Loucy (cell line): ENCODE results near the gene MAP4K2.

ENCODE experiments used
- H2AFZ ChIP-seq: fragments of 200-600 bp; sonication (generic); 2 replicates; pipeline ENCODE4 v1.6.0; 2016; ENCODE audit warnings: antibody characterized with exemption, mild to moderate bottlenecking, low read length, moderate library complexity
- H3F3A ChIP-seq: fragments of 200-600 bp; 2 replicates; pipeline ENCODE4 v1.6.0; 2016; ENCODE audit warnings: antibody characterized with exemption, low read depth, mild to moderate bottlenecking
- H3K27me3 ChIP-seq: fragments of 200-600 bp; sonication (generic); 2 replicates; pipeline ENCODE4 v1.6.1; 2014; ENCODE audit warnings: low read length, mild to moderate bottlenecking; ENCODE audit not compliant: insufficient read depth, poor library complexity, severe bottlenecking
- H3K36me3 ChIP-seq: fragments of 200-600 bp; sonication (generic); 2 replicates; pipeline ENCODE4 v1.6.1; 2016; ENCODE audit warnings: low read length; ENCODE audit not compliant: insufficient read depth
- H3K4me1 ChIP-seq: fragments of 200-600 bp; sonication (generic); 2 replicates; pipeline ENCODE4 v1.5.1; 2014; ENCODE audit warnings: low read length, mild to moderate bottlenecking; ENCODE audit not compliant: insufficient read depth, poor library complexity, severe bottlenecking
- H3K4me2 ChIP-seq: fragments of 200-600 bp; sonication (generic); 2 replicates; pipeline ENCODE4 v1.6.0; 2014; ENCODE audit warnings: antibody characterized with exemption, low read length, low read depth, mild to moderate bottlenecking; ENCODE audit not compliant: poor library complexity, severe bottlenecking
- H3K4me3 ChIP-seq: fragments of 200-600 bp; sonication (generic); 2 replicates; pipeline ENCODE4 v1.5.1; 2014; ENCODE audit warnings: low read length, mild to moderate bottlenecking, mixed read lengths; ENCODE audit not compliant: poor library complexity, severe bottlenecking
- H3K79me2 ChIP-seq: fragments of 200-600 bp; sonication (generic); 2 replicates; pipeline ENCODE4 v1.6.1; 2014; ENCODE audit warnings: low read length; ENCODE audit not compliant: insufficient read depth
- H3K9ac ChIP-seq: fragments of 200-600 bp; sonication (generic); 2 replicates; pipeline ENCODE4 v1.6.0; 2014; ENCODE audit warnings: mild to moderate bottlenecking, low read depth, low read length, moderate library complexity; ENCODE audit not compliant: poor library complexity, severe bottlenecking
- H3K9me2 ChIP-seq: fragments of 200-600 bp; sonication (generic); replicated peaks from 2 replicates; pipeline ENCODE4 v1.6.1; 2016; ENCODE audit warnings: low read depth, low read length, mixed read lengths
- H3K9me3 ChIP-seq: fragments of 200-600 bp; sonication (generic); 2 replicates; pipeline ENCODE4 v1.6.1; 2014; ENCODE audit warnings: mild to moderate bottlenecking, antibody characterized with exemption, low read length, low read depth; ENCODE audit not compliant: insufficient read depth
- H4K20me1 ChIP-seq: fragments of 200-600 bp; sonication (generic); 2 replicates; pipeline ENCODE4 v1.6.0; 2014; ENCODE audit warnings: antibody characterized with exemption, low read length, mild to moderate bottlenecking; ENCODE audit not compliant: insufficient read depth, poor library complexity, severe bottlenecking
- CTCF ChIP-seq: fragments of 200-600 bp; sonication (generic); conservative IDR thresholded peaks from 2 replicates; pipeline ENCODE4 v1.5.1; 2014; ENCODE audit warnings: mild to moderate bottlenecking, antibody characterized with exemption, low read length
- EZH2phosphoT487 ChIP-seq: fragments of 200-600 bp; IDR thresholded peaks from 2 replicates; pipeline ENCODE4 v1.6.1; 2018; ENCODE audit warnings: antibody characterized with exemption, mild to moderate bottlenecking, moderate library complexity, borderline replicate concordance

The MAP4K2 gene

DNA sequence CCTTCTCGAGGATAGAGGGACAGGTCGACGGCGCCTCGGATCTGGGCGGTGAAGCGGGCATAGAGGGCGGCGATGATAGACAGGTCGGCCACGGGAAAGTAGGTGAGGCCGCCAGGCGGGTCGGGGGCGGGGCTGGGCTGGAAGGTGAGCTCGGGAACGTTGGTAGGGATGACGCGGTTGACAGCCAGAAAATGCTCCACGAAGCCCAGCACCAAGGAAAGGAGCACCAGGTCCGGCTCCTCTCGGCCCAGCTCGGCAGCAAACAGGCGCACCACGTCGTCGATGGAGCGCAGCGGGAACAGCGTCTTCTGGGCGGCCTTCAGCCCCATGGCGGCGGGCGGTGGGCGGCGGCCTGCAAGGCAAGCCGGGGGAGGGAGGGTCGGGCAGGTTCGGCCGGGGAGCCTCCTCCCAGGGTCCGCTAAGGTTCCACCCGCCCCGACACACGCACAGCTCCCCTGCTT lies 6.8 kb upstream of the MAP4K2 start:
- H3K27me3 ChIP-seq, result no peaks in the 10 kb centered on the region
- H3K36me3 ChIP-seq, result no peaks in the 10 kb centered on the region
- peaks cover 13% of the 10 kb centered on the region for H3K4me1 ChIP-seq
- H2AFZ ChIP-seq, result peak overlapping the region; percentile 94
- no peaks in the 10 kb centered on the region for H3F3A ChIP-seq
- H3K79me2 ChIP-seq, result peaks cover 8% of the 10 kb centered on the region
- no peak for TF ChIP-seq EZH2phosphoT487
- peak overlapping the region; percentile 85 for H3K9ac ChIP-seq
- H4K20me1 ChIP-seq, result peaks cover 8% of the 10 kb centered on the region
- H3K9me2 ChIP-seq, result no peaks in the 10 kb centered on the region
- peak overlapping the region; percentile 96 for H3K4me2 ChIP-seq
- no peaks in the 10 kb centered on the region for H3K9me3 ChIP-seq
- H3K4me3 ChIP-seq, result peak overlapping the region; percentile 94

GRCh38 chr11:64805481-64805880 lies 2.5 kb upstream of the MAP4K2 start:
- Histone ChIP-seq H3K27me3 (no peaks in the 10 kb centered on the region), H3F3A (no peaks in the 10 kb centered on the region), H3K9me2 (no peaks in the 10 kb centered on the region), H4K20me1 (peaks cover 8% of the 10 kb centered on the region), H3K4me3 (no peak overlapping the region), H3K79me2 (peaks cover 8% of the 10 kb centered on the region), H2AFZ (no peak overlapping the region), H3K36me3 (no peaks in the 10 kb centered on the region), H3K4me2 (no peak overlapping the region), H3K4me1 (peaks cover 26% of the 10 kb centered on the region), H3K9me3 (no peaks in the 10 kb centered on the region), H3K9ac (no peak overlapping the region)
- TF ChIP-seq CTCF, result no peak
- TF ChIP-seq EZH2phosphoT487, result no peak

DNA sequence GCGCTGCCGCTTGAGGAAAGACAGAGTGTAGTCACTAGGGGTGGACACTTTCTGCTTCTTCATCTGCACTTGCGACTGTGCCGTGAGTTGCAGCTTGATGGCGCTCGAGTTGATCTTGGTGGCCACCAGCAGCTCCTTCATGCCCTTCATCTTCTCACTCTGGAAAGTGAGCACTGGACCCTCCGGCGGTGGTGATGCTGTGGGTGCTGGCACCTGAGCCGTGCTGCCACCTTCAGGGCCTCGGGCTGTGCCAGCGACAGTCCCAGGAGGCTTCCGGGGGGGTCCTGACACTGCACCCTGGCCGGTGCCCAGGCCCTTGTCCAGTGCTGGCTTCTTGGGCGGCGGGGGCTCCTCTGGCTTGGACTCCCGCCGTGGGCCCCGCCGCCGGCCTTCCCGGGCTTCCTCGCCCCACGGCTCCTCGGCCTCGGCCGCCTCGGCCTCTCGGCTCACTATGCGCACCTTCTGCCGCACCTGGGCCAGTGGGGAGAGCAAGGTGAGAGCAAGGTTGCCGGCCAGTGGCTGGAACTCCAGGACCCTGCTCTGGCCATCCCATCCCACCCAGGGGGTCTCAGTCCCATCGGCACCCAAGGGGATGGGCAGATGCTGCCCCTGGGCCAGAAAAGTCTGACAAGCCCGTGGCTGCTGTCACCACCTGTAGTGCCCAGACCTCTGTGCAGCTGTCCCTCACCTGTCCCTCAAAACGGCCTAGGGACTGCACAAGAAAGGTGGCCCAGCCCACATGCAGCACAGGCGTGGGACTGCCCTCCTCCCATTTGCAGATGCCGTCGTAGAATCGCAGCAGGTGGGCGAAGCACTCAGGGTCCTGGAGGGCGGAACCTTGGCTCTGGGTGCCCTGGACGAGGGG lies 1.6 kb upstream of the MAP4K2 start:
- Histone ChIP-seq H3K4me3 (no peak overlapping the region), H3K79me2 (peaks cover 5% of the 10 kb centered on the region), H2AFZ (no peak overlapping the region), H3K9me3 (no peaks in the 10 kb centered on the region), H3K9me2 (no peaks in the 10 kb centered on the region), H3K4me1 (peaks cover 30% of the 10 kb centered on the region), H3K4me2 (peak overlapping the region; percentile 99), H3K36me3 (no peaks in the 10 kb centered on the region), H3K27me3 (no peaks in the 10 kb centered on the region), H4K20me1 (peaks cover 6% of the 10 kb centered on the region), H3K9ac (no peak overlapping the region), H3F3A (no peaks in the 10 kb centered on the region)
- TF ChIP-seq EZH2phosphoT487 (no peak), CTCF (peak; percentile 19; the same call in 1 of the 2 replicates)
